Hepatocyte (in vitro differentiated cells): ENCODE measurements around the gene LINGO1.

Experiments used
- EZH2 ChIP-seq: fragments of 200-600 bp; sonication (generic); IDR thresholded peaks from 2 replicates; pipeline ENCODE4 v1.6.1; 2016; ENCODE audit warnings: antibody characterized with exemption, mild to moderate bottlenecking, borderline replicate concordance
- TF ChIP-seq, protein P1 (sequence below): fragments of 200-600 bp; sonication (generic); IDR thresholded peaks from 2 replicates; pipeline ENCODE4 v1.5.1; 2016; ENCODE audit warnings: antibody characterized with exemption, mild to moderate bottlenecking; ENCODE audit not compliant: poor library complexity

GRCh38 chr15:77584691-77585090 lies 48.0 kb downstream of the LINGO1 start:
- TF ChIP-seq, protein P1, sequence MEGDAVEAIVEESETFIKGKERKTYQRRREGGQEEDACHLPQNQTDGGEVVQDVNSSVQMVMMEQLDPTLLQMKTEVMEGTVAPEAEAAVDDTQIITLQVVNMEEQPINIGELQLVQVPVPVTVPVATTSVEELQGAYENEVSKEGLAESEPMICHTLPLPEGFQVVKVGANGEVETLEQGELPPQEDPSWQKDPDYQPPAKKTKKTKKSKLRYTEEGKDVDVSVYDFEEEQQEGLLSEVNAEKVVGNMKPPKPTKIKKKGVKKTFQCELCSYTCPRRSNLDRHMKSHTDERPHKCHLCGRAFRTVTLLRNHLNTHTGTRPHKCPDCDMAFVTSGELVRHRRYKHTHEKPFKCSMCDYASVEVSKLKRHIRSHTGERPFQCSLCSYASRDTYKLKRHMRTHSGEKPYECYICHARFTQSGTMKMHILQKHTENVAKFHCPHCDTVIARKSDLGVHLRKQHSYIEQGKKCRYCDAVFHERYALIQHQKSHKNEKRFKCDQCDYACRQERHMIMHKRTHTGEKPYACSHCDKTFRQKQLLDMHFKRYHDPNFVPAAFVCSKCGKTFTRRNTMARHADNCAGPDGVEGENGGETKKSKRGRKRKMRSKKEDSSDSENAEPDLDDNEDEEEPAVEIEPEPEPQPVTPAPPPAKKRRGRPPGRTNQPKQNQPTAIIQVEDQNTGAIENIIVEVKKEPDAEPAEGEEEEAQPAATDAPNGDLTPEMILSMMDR: no peak
- TF ChIP-seq EZH2: no peak
